ENCODE data around the gene DRG2.

The DRG2 gene

GRCh38 chr17:18087610-18088491 lies at the start of gene DRG2:
Gene DRG2 (plus strand): TSS chr17:18087948. CDS start chr17:18088024, 76 bp downstream.
- DNase-seq (ENCODE audit: low read depth, low spot score) = peak; percentile 70

GRCh38 chr17:18038149-18038850 lies 49.4 kb upstream of the DRG2 start:
- no peak for DNase-seq (ENCODE audit: low read depth, low spot score)

- peak; percentile 99 for DNase-seq (ENCODE audit: low read depth, low spot score)
These were observed 48.8 kb upstream of the DRG2 start, which contains the start of the genes ATPAF2 and GID4 for GRCh38 chr17:18038861-18039534. Gene ATPAF2 (minus strand): TSS chr17:18039168. CDS start chr17:18039013, 155 bp downstream. Gene GID4 (plus strand): TSS chr17:18039408. CDS start chr17:18039465, 57 bp downstream.

GRCh38 chr17:18039535-18040260 lies 48.0 kb upstream of the DRG2 start:
- DNase-seq (ENCODE audit: low read depth, low spot score) = no peak

GRCh38 chr17:18040261-18040858 lies 47.4 kb upstream of the DRG2 start:
- no peak for DNase-seq (ENCODE audit: low read depth, low spot score)

- no peak for DNase-seq (ENCODE audit: low read depth, low spot score)
These were observed 46.0 kb upstream of the DRG2 start for GRCh38 chr17:18041776-18042175.

GRCh38 chr17:18042983-18043382 lies 44.8 kb upstream of the DRG2 start:
- DNase-seq (ENCODE audit: low read depth, low spot score) = no peak

GRCh38 chr17:18043491-18043890 lies 44.3 kb upstream of the DRG2 start:
- DNase-seq (ENCODE audit: low read depth, low spot score) = no peak

- no peak for DNase-seq (ENCODE audit: low read depth, low spot score)
These were observed 43.1 kb upstream of the DRG2 start for GRCh38 chr17:18044609-18045008.

- DNase-seq (ENCODE audit: low read depth, low spot score) = no peak
These were observed 41.9 kb upstream of the DRG2 start for GRCh38 chr17:18045691-18046350.

GRCh38 chr17:18055597-18055996 lies 32.2 kb upstream of the DRG2 start:
- no peak for DNase-seq (ENCODE audit: low read depth, low spot score)

- DNase-seq (ENCODE audit: low read depth, low spot score) = no peak
These were observed 31.5 kb upstream of the DRG2 start for GRCh38 chr17:18056214-18056613.

- DNase-seq (ENCODE audit: low read depth, low spot score) = no peak
These were observed 28.5 kb upstream of the DRG2 start for GRCh38 chr17:18059283-18059682.

GRCh38 chr17:18064053-18064452 lies 23.7 kb upstream of the DRG2 start:
- no peak for DNase-seq (ENCODE audit: low read depth, low spot score)

GRCh38 chr17:18065546-18065945 lies 22.2 kb upstream of the DRG2 start:
- no peak for DNase-seq (ENCODE audit: low read depth, low spot score)

- no peak for DNase-seq (ENCODE audit: low read depth, low spot score)
These were observed 20.9 kb upstream of the DRG2 start for GRCh38 chr17:18066866-18067265.

- DNase-seq (ENCODE audit: low read depth, low spot score) = no peak
These were observed 18.6 kb upstream of the DRG2 start for GRCh38 chr17:18069101-18069500.

- no peak for DNase-seq (ENCODE audit: low read depth, low spot score)
These were observed 16.8 kb upstream of the DRG2 start for GRCh38 chr17:18070861-18071340.

GRCh38 chr17:18071751-18072150 lies 16.0 kb upstream of the DRG2 start:
- no peak for DNase-seq (ENCODE audit: low read depth, low spot score)

GRCh38 chr17:18074566-18075272 lies 13.0 kb upstream of the DRG2 start:
- DNase-seq (ENCODE audit: low read depth, low spot score) = no peak
